Ovary (tissue), 9 donors: ENCODE measurements around the gene IL22RA2. TPM values are rescaled to one million over a fixed set of nuclear protein-coding genes. Genes with fewer than 3 reads are reported as not detected.

Source experiments
- DNase-seq, 5 donors: peaks; one replicate each; pipeline ENCODE4 v3.0.0-alpha.2; 2019 to 2020
- H3K27ac ChIP-seq, 2 donors: fragments of 200-600 bp; one replicate each; pipeline versions ENCODE4 v1.5.1 to v1.8.0; 2019 to 2022
- H3K27me3 ChIP-seq: fragments of 200-600 bp; one replicate; pipeline ENCODE4 v1.8.0; 2022
- H3K36me3 ChIP-seq: fragments of 200-600 bp; sonication (generic); one replicate; pipeline ENCODE4 v1.5.1; 2019
- H3K4me1 ChIP-seq: one replicate; pipeline ENCODE4 v1.8.1; 2013; ENCODE audit warnings: mild to moderate bottlenecking, moderate library complexity; ENCODE audit not compliant: insufficient read depth
- H3K4me3 ChIP-seq: fragments of 200-600 bp; sonication (generic); one replicate; pipeline ENCODE4 v1.5.1; 2017
- H3K9me3 ChIP-seq, 2 donors: fragments of 200-600 bp in 1 of 2; sonication (generic) in 1 of 2; one replicate each; pipeline versions ENCODE4 v1.5.1 to v1.8.1; 2013 to 2019; ENCODE audit warnings: mild to moderate bottlenecking in 1 of 2, moderate library complexity in 1 of 2
- EP300 ChIP-seq: sonication (generic); formaldehyde crosslinking; IDR thresholded peaks from one replicate; pipeline ENCODE4 v1.6.1; 2017; ENCODE audit warnings: antibody characterized with exemption
- POLR2A ChIP-seq: fragments of 450-650 bp; IDR thresholded peaks from one replicate; pipeline ENCODE4 v1.6.1; 2017; ENCODE audit warnings: antibody characterized with exemption, mild to moderate bottlenecking, moderate library complexity
- WGBS, 3 donors: extraction: QIAGEN DNeasy Blood & Tissue Kit in 1 of 3; methylation state at CpG; one replicate each; pipeline versions ENCODE4 v1.1.5 to v1.1.7; 2013 to 2017; 5-methylcytosine and 5-hydroxymethylcytosine counted together
- intact Hi-C, 4 donors: fragments of 100-400 bp; cut with DNase I; formaldehyde crosslinking; loops; one replicate each; pipeline versions ENCODE4 v1.11.0 to v1.15.1; 2022 to 2023
- polyA plus RNA-seq, 2 donors: library from polyadenylated mRNA; stranded (reverse); fragments of 200-250 nt in 1 of 2; fragments of 350-450 nt in 1 of 2; fragmentation: Illumina TruSeq in 1 of 2; extraction: RNeasy Lipid Tissue Mini Kit (QIAGEN cat#74804) in 1 of 2; gene quantifications; one replicate each; pipeline ENCODE4 v1.2.3, GENCODE V29; 2013 to 2014
- total RNA-seq, 7 donors: library from RNA; depleted of rRNA in 2 of 7; stranded (reverse); fragments of >200 nt in 2 of 7; fragmentation: NEBNext Ultra II Directional in 3 of 7; extraction: Animal tissue kit (Norgen Biotek cat#: 25700) in 3 of 7; gene quantifications; one replicate each; pipeline versions ENCODE4 v1.1.0 to v1.2.4, GENCODE V29; 2016 to 2023
- TF ChIP-seq, protein P1 (sequence below), 3 donors: fragments of 450-650 bp in 2 of 3; fragments of 200-600 bp in 1 of 3; IDR thresholded peaks; one replicate each; pipeline versions ENCODE4 v1.5.1 to v1.8.0; 2016 to 2022; ENCODE audit warnings: antibody characterized with exemption in 3 of 3, mild to moderate bottlenecking in 1 of 3
- donor health status: DM: no; HTN: no; CAD: no; lungs with moderate emphysema.
- donor health status: DM: no; HTN: no; CAD: no.
- donor health status: Bipolar disorder and iron deficiency.
- donor health status: DM: yes; HTN: yes; CAD: no.
- donor health status: DM: no; HTN: no; CAD: no.
- donor health status: DM: yes; HTN: yes; CAD: no.

IL22RA2 gene
- total and polyA plus RNA-seq, 9 donors: not detected

- intact Hi-C loops: no loop called here
- Histone ChIP-seq H3K4me1 (no peaks in the 10 kb centered on the region), H3K36me3 (no peaks in the 10 kb centered on the region), H3K9me3 (no peaks in the 10 kb centered on the region), H3K4me3 (no peak overlapping the region), H3K27me3 (no peaks in the 10 kb centered on the region), H3K27ac (no peak overlapping the region)
- 32 to 49% (median 46%) methylated on average over 4 of the region's 4 CpGs for WGBS, 3 donors
- TF ChIP-seq, protein P1, sequence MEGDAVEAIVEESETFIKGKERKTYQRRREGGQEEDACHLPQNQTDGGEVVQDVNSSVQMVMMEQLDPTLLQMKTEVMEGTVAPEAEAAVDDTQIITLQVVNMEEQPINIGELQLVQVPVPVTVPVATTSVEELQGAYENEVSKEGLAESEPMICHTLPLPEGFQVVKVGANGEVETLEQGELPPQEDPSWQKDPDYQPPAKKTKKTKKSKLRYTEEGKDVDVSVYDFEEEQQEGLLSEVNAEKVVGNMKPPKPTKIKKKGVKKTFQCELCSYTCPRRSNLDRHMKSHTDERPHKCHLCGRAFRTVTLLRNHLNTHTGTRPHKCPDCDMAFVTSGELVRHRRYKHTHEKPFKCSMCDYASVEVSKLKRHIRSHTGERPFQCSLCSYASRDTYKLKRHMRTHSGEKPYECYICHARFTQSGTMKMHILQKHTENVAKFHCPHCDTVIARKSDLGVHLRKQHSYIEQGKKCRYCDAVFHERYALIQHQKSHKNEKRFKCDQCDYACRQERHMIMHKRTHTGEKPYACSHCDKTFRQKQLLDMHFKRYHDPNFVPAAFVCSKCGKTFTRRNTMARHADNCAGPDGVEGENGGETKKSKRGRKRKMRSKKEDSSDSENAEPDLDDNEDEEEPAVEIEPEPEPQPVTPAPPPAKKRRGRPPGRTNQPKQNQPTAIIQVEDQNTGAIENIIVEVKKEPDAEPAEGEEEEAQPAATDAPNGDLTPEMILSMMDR (IDR thresholded peaks at IDR 0.05): no peak
- TF ChIP-seq EP300: no peak
- TF ChIP-seq POLR2A: no peak
- DNase-seq: no peak
These were observed 15.8 kb downstream of the IL22RA2 start for GRCh38 chr6:137157601-137158000.

DNA sequence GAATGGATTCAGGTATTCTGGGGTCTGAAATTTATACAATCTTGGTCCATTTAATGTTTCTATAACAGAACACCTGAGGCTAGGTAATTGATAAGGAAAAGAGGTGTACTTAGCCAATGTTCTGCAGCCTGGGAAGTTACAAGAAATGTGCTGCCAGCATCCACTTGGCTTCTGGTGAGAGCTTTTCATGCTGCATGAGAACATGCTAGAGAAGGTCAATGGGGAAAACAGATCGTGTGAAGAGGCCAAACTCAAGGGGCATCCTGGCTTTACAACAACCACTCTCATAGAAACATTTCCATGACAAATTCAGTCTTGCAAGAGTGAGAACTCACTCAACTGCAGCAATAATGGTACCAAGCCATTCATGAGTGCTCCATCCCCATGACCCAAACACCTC is 16.8 kb downstream of the IL22RA2 start:
- no peaks in the 10 kb centered on the region for H3K36me3 ChIP-seq
- no peaks in the 10 kb centered on the region for H3K4me1 ChIP-seq
- H3K27me3 ChIP-seq: no peaks in the 10 kb centered on the region
- TF ChIP-seq, protein P1 (IDR thresholded peaks at IDR 0.05): no peak
- intact Hi-C loops: no loop called here
- WGBS, 3 donors: 63 to 84% (median 79%) methylated on average over 1 of the region's 1 CpG
- no peaks in the 10 kb centered on the region for H3K9me3 ChIP-seq
- no peak overlapping the region for H3K4me3 ChIP-seq
- no peak for DNase-seq
- H3K27ac ChIP-seq: no peak overlapping the region

GRCh38 chr6:137155830-137156229 is 17.6 kb downstream of the IL22RA2 start:
- no peaks in the 10 kb centered on the region for H3K27me3 ChIP-seq
- TF ChIP-seq EP300 (no peak), POLR2A (no peak)
- TF ChIP-seq, protein P1 (IDR thresholded peaks at IDR 0.05): no peak
- no peak for DNase-seq

GRCh38 chr6:137150072-137150471 is 23.4 kb downstream of the IL22RA2 start:
- WGBS, 3 donors: 68 to 77% (median 70%) methylated on average over 3 of the region's 3 CpGs
- Histone ChIP-seq H3K36me3 (no peaks in the 10 kb centered on the region), H3K4me1 (no peaks in the 10 kb centered on the region), H3K4me3 (no peak overlapping the region), H3K27me3 (no peaks in the 10 kb centered on the region), H3K9me3 (no peaks in the 10 kb centered on the region), H3K27ac (no peak overlapping the region)
- no peak for TF ChIP-seq EP300
- no peak for TF ChIP-seq POLR2A
- TF ChIP-seq, protein P1 (IDR thresholded peaks at IDR 0.05): no peak
- intact Hi-C loops: no loop called here
- no peak for DNase-seq

More at GRCh38 chr6:137155830-137156229, 17.6 kb downstream of the IL22RA2 start:
- no peak overlapping the region for H3K4me3 ChIP-seq
- H3K36me3 ChIP-seq: no peaks in the 10 kb centered on the region
- 91 to 94% (median 93%) methylated on average over 2 of the region's 2 CpGs for WGBS, 3 donors
- intact Hi-C loops: no loop called here
- no peaks in the 10 kb centered on the region for H3K4me1 ChIP-seq
- no peak overlapping the region for H3K27ac ChIP-seq
- H3K9me3 ChIP-seq: no peaks in the 10 kb centered on the region

GRCh38 chr6:137149035-137149393 is 24.4 kb downstream of the IL22RA2 start:
- H3K27me3 ChIP-seq: no peaks in the 10 kb centered on the region
- WGBS, 3 donors: 29 to 90% (median 74%) methylated on average over 1 of the region's 1 CpG
- H3K27ac ChIP-seq: no peak overlapping the region

More at GRCh38 chr6:137149035-137149393, 24.4 kb downstream of the IL22RA2 start:
- Histone ChIP-seq H3K36me3 (no peaks in the 10 kb centered on the region), H3K4me3 (no peak overlapping the region), H3K9me3 (no peaks in the 10 kb centered on the region), H3K4me1 (no peaks in the 10 kb centered on the region)
- DNase-seq: no peak
- TF ChIP-seq EP300 (no peak), POLR2A (no peak)
- TF ChIP-seq, protein P1 (IDR thresholded peaks at IDR 0.05): no peak
- intact Hi-C loops: no loop called here
